GM23338 (cell line): ENCODE measurements around the gene CTNNBIP1. TPM values are rescaled to one million over a fixed set of nuclear protein-coding genes. Genes with fewer than 3 reads are reported as not detected.

Experiments
- ATAC-seq: fragments of 200-7000 bp; cut with Tn5 transposase; 3 replicates; pipeline ENCODE4 v1.9.1; 2020
- DNase-seq: peaks from one replicate; pipeline ENCODE4 v3.0.0-alpha.2; 2015; ENCODE audit warnings: low spot score
- H2AFZ ChIP-seq: fragments of 200-600 bp; sonication (generic); 2 replicates; pipeline ENCODE4 v1.8.0; 2016; ENCODE audit warnings: antibody characterized with exemption, mild to moderate bottlenecking, moderate library complexity
- H3F3A ChIP-seq: fragments of 200-600 bp; sonication (generic); replicated peaks from 2 replicates; pipeline ENCODE4 v1.8.0; 2017; ENCODE audit warnings: antibody characterized with exemption, mixed run types, low read depth
- H3K27ac ChIP-seq: fragments of 200-600 bp; sonication (generic); 2 replicates; pipeline ENCODE4 v1.6.1; 2016; ENCODE audit warnings: low read depth
- H3K27me3 ChIP-seq: fragments of 200-600 bp; sonication (generic); 2 replicates; pipeline ENCODE4 v1.8.0; 2016; ENCODE audit warnings: mild to moderate bottlenecking, mixed run types, moderate library complexity; ENCODE audit not compliant: insufficient read depth
- H3K36me3 ChIP-seq: fragments of 200-600 bp; sonication (generic); 2 replicates; pipeline ENCODE4 v1.8.0; 2016; ENCODE audit warnings: mild to moderate bottlenecking; ENCODE audit not compliant: insufficient read depth
- H3K4me1 ChIP-seq: fragments of 200-600 bp; sonication (generic); 2 replicates; pipeline ENCODE4 v1.8.0; 2016; ENCODE audit warnings: mild to moderate bottlenecking, moderate library complexity; ENCODE audit not compliant: insufficient read depth
- H3K4me2 ChIP-seq: fragments of 200-600 bp; sonication (generic); 2 replicates; pipeline ENCODE4 v1.7.1; 2017; ENCODE audit warnings: mixed run types
- H3K4me3 ChIP-seq: fragments of 200-600 bp; sonication (generic); 2 replicates; pipeline ENCODE4 v1.6.1; 2016; ENCODE audit warnings: mixed run types
- H3K79me2 ChIP-seq: fragments of 200-600 bp; sonication (generic); replicated peaks from 2 replicates; pipeline ENCODE4 v1.8.0; 2017; ENCODE audit warnings: mild to moderate bottlenecking; ENCODE audit not compliant: insufficient read depth
- H3K9me2 ChIP-seq: fragments of 200-600 bp; sonication (generic); 2 replicates; pipeline ENCODE4 v1.8.0; 2017; ENCODE audit not compliant: insufficient read depth
- H4K20me1 ChIP-seq: fragments of 200-600 bp; sonication (generic); replicated peaks from 2 replicates; pipeline ENCODE4 v1.8.0; 2017; ENCODE audit warnings: mild to moderate bottlenecking; ENCODE audit not compliant: insufficient read depth
- H3K27ac Mint-ChIP-seq: 2 replicates; pipeline ENCODE4 v1.8.0; 2020; ENCODE audit warnings: inconsistent platforms, mild to moderate bottlenecking, moderate library complexity, mixed read lengths
- H3K27me3 Mint-ChIP-seq: 3 replicates; pipeline ENCODE4 v1.8.0; 2022; ENCODE audit warnings: low read depth, mild to moderate bottlenecking, moderate library complexity, mixed read lengths, inconsistent platforms; ENCODE audit not compliant: insufficient read depth, poor library complexity
- H3K36me3 Mint-ChIP-seq: 3 replicates; pipeline ENCODE4 v1.8.0; 2021; ENCODE audit warnings: low read depth, mild to moderate bottlenecking, inconsistent platforms, moderate library complexity, mixed read lengths
- H3K4me1 Mint-ChIP-seq: 3 replicates; pipeline ENCODE4 v1.8.0; 2020; ENCODE audit warnings: mild to moderate bottlenecking, inconsistent platforms, mixed read lengths
- H3K4me3 Mint-ChIP-seq: 3 replicates; pipeline ENCODE4 v1.8.0; 2021; ENCODE audit warnings: moderate library complexity, mild to moderate bottlenecking, inconsistent platforms, mixed read lengths
- H3K9me3 Mint-ChIP-seq: 3 replicates; pipeline ENCODE4 v1.8.0; 2020; ENCODE audit warnings: moderate library complexity, mild to moderate bottlenecking, inconsistent platforms, mixed read lengths
- EZH2phosphoT487 ChIP-seq: fragments of 200-600 bp; sonication (generic); IDR thresholded peaks from one replicate; pipeline ENCODE4 v1.8.1; 2018; ENCODE audit warnings: antibody characterized with exemption; ENCODE audit not compliant: unreplicated experiment
- JUNB ChIP-seq: IDR thresholded peaks from one replicate; pipeline ENCODE4 v1.6.1; 2016; ENCODE audit warnings: antibody characterized with exemption; ENCODE audit not compliant: unreplicated experiment
- NANOG ChIP-seq: IDR thresholded peaks from 2 replicates; pipeline ENCODE4 v1.6.1; 2016; ENCODE audit warnings: antibody characterized with exemption, borderline replicate concordance
- ZNF114 ChIP-seq: fragments of 250-450 bp; sonication (Bioruptor Pico); IDR thresholded peaks from 2 replicates; pipeline ENCODE4 v1.5.0; 2020; ENCODE audit warnings: mild to moderate bottlenecking, moderate library complexity
- polyA plus RNA-seq: library from polyadenylated mRNA; unstranded; fragments of >200 nt; fragmentation: Nextera tagmentation; extraction: Ambion mirVana; gene quantifications from 2 replicates; pipeline ENCODE4 v1.2.1, GENCODE V29; 2016
- total RNA-seq: library from RNA; depleted of rRNA; stranded (reverse); fragments of >200 nt; shearing (Covaris generic); gene quantifications from 2 replicates; pipeline ENCODE4 v1.2.3, GENCODE V29; 2014
- TF ChIP-seq, protein P1 (sequence below): IDR thresholded peaks from one replicate; pipeline ENCODE4 v1.6.1; 2018; ENCODE audit warnings: antibody characterized with exemption; ENCODE audit not compliant: unreplicated experiment
- TF ChIP-seq, protein P2 (sequence below): IDR thresholded peaks from 2 replicates; pipeline ENCODE4 v1.6.1; 2016; ENCODE audit warnings: antibody characterized with exemption
- TF ChIP-seq, protein P3 (sequence below), 2 experiments: fragments of 200-600 bp in 1 of 2; sonication (generic) in 1 of 2; conservative IDR thresholded peaks; 2 replicates each; pipeline versions ENCODE4 v1.5.1 to v1.6.1; 2016 to 2017; ENCODE audit warnings: antibody characterized with exemption in 2 of 2, low read depth in 2 of 2, mild to moderate bottlenecking in 2 of 2, moderate library complexity in 1 of 2

Gene CTNNBIP1
- total and polyA plus RNA-seq, 2 experiments from 2014 or later = 30.3 to 55.1 TPM

DNA sequence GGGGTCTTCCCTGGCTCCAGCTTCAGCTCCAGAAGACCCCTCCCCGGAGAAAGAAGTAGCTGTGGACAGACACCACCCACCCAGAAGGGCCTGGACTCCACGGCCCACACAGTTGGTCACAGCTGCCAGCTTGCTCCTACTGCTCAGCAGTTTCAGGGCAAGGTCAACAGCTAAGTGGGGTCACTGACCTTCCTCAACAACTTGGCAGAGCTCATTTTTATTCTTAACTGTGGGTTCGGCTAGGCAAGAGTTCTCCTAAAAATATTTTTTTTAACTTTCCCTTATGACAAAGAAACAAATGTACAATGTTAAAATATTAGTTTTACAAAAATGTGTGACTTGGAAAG, 41.9 kb downstream of the CTNNBIP1 start:
- no peak overlapping the region for H3K4me3 ChIP-seq
- peaks cover 6% of the 10 kb centered on the region; the same call in 2 of the 3 replicates for H3K4me1 Mint-ChIP-seq
- ATAC-seq = no peak
- H3K79me2 ChIP-seq = no peaks in the 10 kb centered on the region
- H3K9me3 Mint-ChIP-seq = no peaks in the 10 kb centered on the region
- no peak overlapping the region for H3K4me3 Mint-ChIP-seq
- H3K27me3 ChIP-seq = no peaks in the 10 kb centered on the region
- no peaks in the 10 kb centered on the region for H3K36me3 ChIP-seq
- no peak overlapping the region for H2AFZ ChIP-seq
- no peaks in the 10 kb centered on the region for H3K9me2 ChIP-seq
- H3K4me1 ChIP-seq = no peaks in the 10 kb centered on the region
- H3K36me3 Mint-ChIP-seq = peaks cover 4% of the 10 kb centered on the region; the same call in 1 of the 3 replicates
- peaks cover 5% of the 10 kb centered on the region for H3K27me3 Mint-ChIP-seq
- no peak overlapping the region for H3K27ac ChIP-seq
- no peak overlapping the region for H3K27ac Mint-ChIP-seq
- TF ChIP-seq, protein P1, sequence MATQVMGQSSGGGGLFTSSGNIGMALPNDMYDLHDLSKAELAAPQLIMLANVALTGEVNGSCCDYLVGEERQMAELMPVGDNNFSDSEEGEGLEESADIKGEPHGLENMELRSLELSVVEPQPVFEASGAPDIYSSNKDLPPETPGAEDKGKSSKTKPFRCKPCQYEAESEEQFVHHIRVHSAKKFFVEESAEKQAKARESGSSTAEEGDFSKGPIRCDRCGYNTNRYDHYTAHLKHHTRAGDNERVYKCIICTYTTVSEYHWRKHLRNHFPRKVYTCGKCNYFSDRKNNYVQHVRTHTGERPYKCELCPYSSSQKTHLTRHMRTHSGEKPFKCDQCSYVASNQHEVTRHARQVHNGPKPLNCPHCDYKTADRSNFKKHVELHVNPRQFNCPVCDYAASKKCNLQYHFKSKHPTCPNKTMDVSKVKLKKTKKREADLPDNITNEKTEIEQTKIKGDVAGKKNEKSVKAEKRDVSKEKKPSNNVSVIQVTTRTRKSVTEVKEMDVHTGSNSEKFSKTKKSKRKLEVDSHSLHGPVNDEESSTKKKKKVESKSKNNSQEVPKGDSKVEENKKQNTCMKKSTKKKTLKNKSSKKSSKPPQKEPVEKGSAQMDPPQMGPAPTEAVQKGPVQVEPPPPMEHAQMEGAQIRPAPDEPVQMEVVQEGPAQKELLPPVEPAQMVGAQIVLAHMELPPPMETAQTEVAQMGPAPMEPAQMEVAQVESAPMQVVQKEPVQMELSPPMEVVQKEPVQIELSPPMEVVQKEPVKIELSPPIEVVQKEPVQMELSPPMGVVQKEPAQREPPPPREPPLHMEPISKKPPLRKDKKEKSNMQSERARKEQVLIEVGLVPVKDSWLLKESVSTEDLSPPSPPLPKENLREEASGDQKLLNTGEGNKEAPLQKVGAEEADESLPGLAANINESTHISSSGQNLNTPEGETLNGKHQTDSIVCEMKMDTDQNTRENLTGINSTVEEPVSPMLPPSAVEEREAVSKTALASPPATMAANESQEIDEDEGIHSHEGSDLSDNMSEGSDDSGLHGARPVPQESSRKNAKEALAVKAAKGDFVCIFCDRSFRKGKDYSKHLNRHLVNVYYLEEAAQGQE = no peak
- TF ChIP-seq NANOG (no peak), ZNF114 (no peak), EZH2phosphoT487 (no peak)
- TF ChIP-seq, protein P2, sequence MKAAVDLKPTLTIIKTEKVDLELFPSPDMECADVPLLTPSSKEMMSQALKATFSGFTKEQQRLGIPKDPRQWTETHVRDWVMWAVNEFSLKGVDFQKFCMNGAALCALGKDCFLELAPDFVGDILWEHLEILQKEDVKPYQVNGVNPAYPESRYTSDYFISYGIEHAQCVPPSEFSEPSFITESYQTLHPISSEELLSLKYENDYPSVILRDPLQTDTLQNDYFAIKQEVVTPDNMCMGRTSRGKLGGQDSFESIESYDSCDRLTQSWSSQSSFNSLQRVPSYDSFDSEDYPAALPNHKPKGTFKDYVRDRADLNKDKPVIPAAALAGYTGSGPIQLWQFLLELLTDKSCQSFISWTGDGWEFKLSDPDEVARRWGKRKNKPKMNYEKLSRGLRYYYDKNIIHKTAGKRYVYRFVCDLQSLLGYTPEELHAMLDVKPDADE = no peak
- H4K20me1 ChIP-seq = 0 out of 2 replicates have a peak, but pooled peaks cover 2% of the 10 kb centered on the region
- H3K4me2 ChIP-seq = no peak overlapping the region
- H3F3A ChIP-seq = 0 out of 2 replicates have a peak, but pooled peaks cover 6% of the 10 kb centered on the region
- DNase-seq = no peak

DNA sequence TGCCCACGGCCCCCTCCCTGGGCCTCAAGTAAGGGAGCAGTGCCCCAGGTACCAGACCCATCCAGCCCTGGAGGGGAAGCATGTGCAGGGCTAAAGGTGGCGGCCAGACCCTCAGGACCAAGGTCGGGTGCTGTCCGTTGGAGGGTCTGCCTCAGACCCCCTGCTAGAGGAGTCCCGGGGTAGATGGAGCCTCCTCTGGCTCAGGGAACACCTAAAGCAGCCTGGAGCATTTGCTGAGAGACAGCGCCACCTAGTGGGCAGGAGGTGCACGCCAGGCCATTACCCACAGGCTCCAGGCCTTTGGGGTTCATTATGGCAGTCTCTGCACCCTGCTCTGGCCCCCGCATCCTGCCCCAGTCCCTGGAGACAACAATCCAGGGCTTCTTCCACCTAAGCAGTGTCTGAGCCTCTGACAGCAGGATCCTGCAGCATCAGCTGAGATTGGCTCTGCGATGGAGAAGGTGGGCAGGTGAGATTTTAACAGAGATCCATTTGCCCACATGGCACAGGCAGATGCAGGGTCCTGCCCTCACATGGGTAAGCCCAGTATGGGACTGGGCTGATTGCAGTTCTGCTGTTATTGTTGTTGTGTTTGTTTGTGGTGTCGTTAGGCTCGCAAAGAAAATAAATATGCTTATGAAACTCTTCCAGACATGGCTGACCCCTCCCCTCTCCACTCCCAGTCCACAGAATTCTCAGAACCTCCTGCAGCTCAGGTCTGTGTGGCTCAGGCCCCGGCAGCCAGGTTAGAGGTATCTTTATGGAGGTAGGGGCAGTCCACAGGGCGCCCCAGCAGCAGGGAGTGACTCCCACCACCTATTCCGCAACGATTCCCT, 42.4 kb downstream of the CTNNBIP1 start:
- peaks cover 4% of the 10 kb centered on the region for H3K27me3 Mint-ChIP-seq
- Histone ChIP-seq H3K27me3 (no peaks in the 10 kb centered on the region), H3K4me1 (no peaks in the 10 kb centered on the region), H3K4me3 (no peak overlapping the region), H3K27ac (no peak overlapping the region), H3K36me3 (no peaks in the 10 kb centered on the region), H3K79me2 (no peaks in the 10 kb centered on the region), H2AFZ (no peak overlapping the region), H4K20me1 (0 out of 2 replicates have a peak, but pooled peaks cover 2% of the 10 kb centered on the region), H3K4me2 (no peak overlapping the region), H3F3A (0 out of 2 replicates have a peak, but pooled peaks cover 6% of the 10 kb centered on the region), H3K9me2 (no peaks in the 10 kb centered on the region)
- peaks cover 9% of the 10 kb centered on the region for H3K4me1 Mint-ChIP-seq
- H3K9me3 Mint-ChIP-seq = no peaks in the 10 kb centered on the region
- H3K27ac Mint-ChIP-seq = no peak overlapping the region
- H3K4me3 Mint-ChIP-seq = no peak overlapping the region
- DNase-seq (peak; percentile 89), ATAC-seq (peak; percentile 95)
- H3K36me3 Mint-ChIP-seq = peaks cover 4% of the 10 kb centered on the region; the same call in 1 of the 3 replicates
- TF ChIP-seq, protein P3, sequence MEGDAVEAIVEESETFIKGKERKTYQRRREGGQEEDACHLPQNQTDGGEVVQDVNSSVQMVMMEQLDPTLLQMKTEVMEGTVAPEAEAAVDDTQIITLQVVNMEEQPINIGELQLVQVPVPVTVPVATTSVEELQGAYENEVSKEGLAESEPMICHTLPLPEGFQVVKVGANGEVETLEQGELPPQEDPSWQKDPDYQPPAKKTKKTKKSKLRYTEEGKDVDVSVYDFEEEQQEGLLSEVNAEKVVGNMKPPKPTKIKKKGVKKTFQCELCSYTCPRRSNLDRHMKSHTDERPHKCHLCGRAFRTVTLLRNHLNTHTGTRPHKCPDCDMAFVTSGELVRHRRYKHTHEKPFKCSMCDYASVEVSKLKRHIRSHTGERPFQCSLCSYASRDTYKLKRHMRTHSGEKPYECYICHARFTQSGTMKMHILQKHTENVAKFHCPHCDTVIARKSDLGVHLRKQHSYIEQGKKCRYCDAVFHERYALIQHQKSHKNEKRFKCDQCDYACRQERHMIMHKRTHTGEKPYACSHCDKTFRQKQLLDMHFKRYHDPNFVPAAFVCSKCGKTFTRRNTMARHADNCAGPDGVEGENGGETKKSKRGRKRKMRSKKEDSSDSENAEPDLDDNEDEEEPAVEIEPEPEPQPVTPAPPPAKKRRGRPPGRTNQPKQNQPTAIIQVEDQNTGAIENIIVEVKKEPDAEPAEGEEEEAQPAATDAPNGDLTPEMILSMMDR (conservative IDR thresholded peaks at IDR 0.05; ENCODE audit: low read depth in 2 of 2) = peak; percentile 91 to 99
- TF ChIP-seq JUNB = no peak
